ENCODE results near the gene KRIT1.

GRCh38 chr7:92292981-92293380, 47.3 kb upstream of the KRIT1 start:
- TF ChIP-seq CTCF (IDR thresholded peaks at IDR 0.05) (no peak), POLR2AphosphoS5 (IDR thresholded peaks at IDR 0.05) (no peak), EP300 (IDR thresholded peaks at IDR 0.05) (no peak)

Measured in stomach (tissue), 4 donors.